Fibroblast of the aortic adventitia (primary cell): ENCODE data around the gene OR52A5. TPM values are rescaled to one million over a fixed set of nuclear protein-coding genes. Genes with fewer than 3 reads are reported as not detected.

Experiments used
- DNase-seq: peaks from one replicate; pipeline ENCODE4 v3.0.0-alpha.2; 2010; ENCODE audit warnings: low read depth
- H3K4me3 ChIP-seq: 2 replicates; pipeline ENCODE4 v1.5.1; 2011; ENCODE audit warnings: low read depth, mild to moderate bottlenecking, control low read depth, low read length, moderate library complexity
- total RNA-seq: library from RNA; depleted of rRNA; stranded (reverse); fragments of >200 nt; gene quantifications from 2 replicates; pipeline ENCODE4 v1.2.3, GENCODE V29; 2012; ENCODE audit warnings: low replicate concordance
- TF ChIP-seq, protein P1 (sequence below): IDR thresholded peaks from 2 replicates; pipeline ENCODE4 v1.5.1; 2011; ENCODE audit warnings: mild to moderate bottlenecking, low read length, control low read depth, inconsistent platforms; ENCODE audit not compliant: insufficient read depth

OR52A5 gene
- total RNA-seq, 1 donor: not detected

DNA sequence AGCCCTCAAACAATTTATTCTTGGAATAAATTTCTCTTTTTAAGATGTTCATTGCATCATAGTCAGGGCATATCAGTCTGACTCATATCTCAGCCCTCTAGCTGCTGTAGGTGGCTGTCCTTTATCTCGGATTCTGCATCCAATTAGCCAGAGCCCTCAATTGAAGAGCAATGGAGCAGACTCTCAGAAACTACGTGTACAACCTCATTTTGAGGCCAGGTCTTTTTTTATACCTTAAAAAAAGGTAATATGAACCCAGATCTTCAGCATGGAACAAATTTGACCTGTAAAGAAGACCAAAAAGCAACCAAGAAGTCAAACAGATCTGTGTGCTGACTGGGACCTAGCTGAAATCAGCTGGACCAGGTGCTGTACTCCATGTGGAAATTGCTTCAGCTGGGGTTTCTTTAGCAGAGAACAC lies 8.7 kb downstream of the OR52A5 start:
- peak; percentile 52 for DNase-seq

DNA sequence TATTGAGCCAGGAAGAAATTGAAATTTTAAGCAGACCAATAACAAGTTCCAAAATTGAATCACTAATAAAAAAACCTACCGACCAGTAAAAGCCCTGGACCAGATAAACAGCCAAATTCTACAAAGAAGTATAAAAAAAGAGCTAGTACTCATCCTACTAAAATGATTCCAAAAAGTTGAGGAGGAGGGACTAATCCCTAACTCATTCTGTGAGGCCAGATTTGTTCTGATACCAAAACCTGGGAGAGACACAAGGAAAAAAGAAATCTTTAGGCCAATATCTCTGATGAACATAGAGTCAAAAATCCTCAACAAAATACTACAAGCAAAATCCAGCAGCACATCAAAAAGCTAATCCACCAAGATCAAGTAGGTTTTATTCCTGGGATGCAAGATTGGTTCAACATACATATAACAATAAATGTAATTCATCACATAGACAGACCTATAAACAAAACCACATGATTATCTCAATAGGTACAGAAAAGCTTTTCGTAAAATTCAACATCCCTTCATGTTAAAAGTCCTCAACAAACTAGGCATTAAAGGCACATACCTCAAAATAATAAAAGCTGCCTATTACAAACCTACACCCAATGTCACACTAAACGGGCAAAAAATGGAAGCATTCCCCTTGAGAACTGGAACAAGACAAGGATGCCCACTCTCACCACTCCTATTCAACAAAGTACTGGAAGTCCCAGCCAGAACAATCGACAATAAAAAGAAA lies 13.1 kb downstream of the OR52A5 start:
- TF ChIP-seq, protein P1, sequence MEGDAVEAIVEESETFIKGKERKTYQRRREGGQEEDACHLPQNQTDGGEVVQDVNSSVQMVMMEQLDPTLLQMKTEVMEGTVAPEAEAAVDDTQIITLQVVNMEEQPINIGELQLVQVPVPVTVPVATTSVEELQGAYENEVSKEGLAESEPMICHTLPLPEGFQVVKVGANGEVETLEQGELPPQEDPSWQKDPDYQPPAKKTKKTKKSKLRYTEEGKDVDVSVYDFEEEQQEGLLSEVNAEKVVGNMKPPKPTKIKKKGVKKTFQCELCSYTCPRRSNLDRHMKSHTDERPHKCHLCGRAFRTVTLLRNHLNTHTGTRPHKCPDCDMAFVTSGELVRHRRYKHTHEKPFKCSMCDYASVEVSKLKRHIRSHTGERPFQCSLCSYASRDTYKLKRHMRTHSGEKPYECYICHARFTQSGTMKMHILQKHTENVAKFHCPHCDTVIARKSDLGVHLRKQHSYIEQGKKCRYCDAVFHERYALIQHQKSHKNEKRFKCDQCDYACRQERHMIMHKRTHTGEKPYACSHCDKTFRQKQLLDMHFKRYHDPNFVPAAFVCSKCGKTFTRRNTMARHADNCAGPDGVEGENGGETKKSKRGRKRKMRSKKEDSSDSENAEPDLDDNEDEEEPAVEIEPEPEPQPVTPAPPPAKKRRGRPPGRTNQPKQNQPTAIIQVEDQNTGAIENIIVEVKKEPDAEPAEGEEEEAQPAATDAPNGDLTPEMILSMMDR: no peak
- H3K4me3 ChIP-seq: no peak overlapping the region
- no peak for DNase-seq

More for the DNA sequence above, 8.7 kb downstream of the OR52A5 start:
- H3K4me3 ChIP-seq: no peak overlapping the region
- TF ChIP-seq, protein P1: no peak

- DNase-seq: peak; percentile 86
- no peak overlapping the region for H3K4me3 ChIP-seq
- TF ChIP-seq, protein P1: peak; percentile 82
Observed at GRCh38 chr11:5123802-5124521, 14.2 kb downstream of the OR52A5 start.

GRCh38 chr11:5118893-5119292 lies 19.3 kb downstream of the OR52A5 start:
- no peak for DNase-seq
- no peak overlapping the region for H3K4me3 ChIP-seq
- TF ChIP-seq, protein P1: no peak

- TF ChIP-seq, protein P1: no peak
- DNase-seq: no peak
- H3K4me3 ChIP-seq: no peak overlapping the region
Observed at GRCh38 chr11:5117588-5117987, 20.6 kb downstream of the OR52A5 start.

DNA sequence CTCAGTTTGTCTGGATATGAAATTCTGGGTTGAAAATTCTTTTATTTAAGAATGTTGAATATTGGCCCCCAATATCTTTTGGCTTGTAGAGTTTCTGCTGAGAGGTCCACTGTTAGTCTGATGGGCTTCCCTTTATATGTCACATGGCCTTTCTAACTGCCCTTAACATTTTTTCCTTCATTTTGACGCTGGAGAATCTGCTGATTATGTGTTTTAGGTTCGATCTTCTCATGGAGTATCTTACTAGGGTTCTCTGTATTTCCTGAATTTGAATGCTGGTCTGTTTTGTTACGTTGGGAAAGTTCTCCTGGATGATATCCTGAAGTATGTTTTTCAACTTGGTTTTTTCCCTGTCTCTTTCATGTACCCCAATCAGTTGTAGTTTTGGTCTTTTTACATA lies 22.8 kb downstream of the OR52A5 start:
- no peak overlapping the region for H3K4me3 ChIP-seq
- TF ChIP-seq, protein P1: no peak
- DNase-seq: no peak
